Transverse colon (tissue), 4 donors: Measurements from ENCODE around the gene TUBB.

ENCODE experiments used
- CTCF ChIP-seq, 5 experiments: fragments of 200-600 bp in 3 of 5; fragments of 450-650 bp in 2 of 5; sonication (generic) in 3 of 5; IDR thresholded peaks; 1 replicate in 2 of 5; 2 replicates in 3 of 5; pipeline ENCODE4 v1.5.1; 2016 to 2017; ENCODE audit warnings: antibody characterized with exemption in 5 of 5, inconsistent platforms in 3 of 5, mild to moderate bottlenecking in 2 of 5, moderate library complexity in 1 of 5
- EP300 ChIP-seq: sonication (generic); formaldehyde crosslinking; IDR thresholded peaks from one replicate; pipeline ENCODE4 v1.6.1; 2017; ENCODE audit warnings: antibody characterized with exemption, low read depth
- POLR2A ChIP-seq: fragments of 450-650 bp; IDR thresholded peaks from one replicate; pipeline ENCODE4 v1.6.1; 2016; ENCODE audit warnings: antibody characterized with exemption, mild to moderate bottlenecking, moderate library complexity
- POLR2AphosphoS5 ChIP-seq, 3 donors: sonication (generic); formaldehyde crosslinking; IDR thresholded peaks; one replicate each; pipeline ENCODE4 v1.6.1; 2016; ENCODE audit warnings: antibody characterized with exemption in 3 of 3

- TF ChIP-seq CTCF (IDR thresholded peaks at IDR 0.05) (no peak), EP300 (no peak), POLR2A (no peak), POLR2AphosphoS5 (IDR thresholded peaks at IDR 0.05) (no peak)
Observed at GRCh38 chr6:30703821-30704220, 16.3 kb upstream of the TUBB start.
